ENCODE results near the gene MRPS6. TPM values are rescaled to one million over a fixed set of nuclear protein-coding genes. Genes with fewer than 3 reads are reported as not detected.

MRPS6 gene
- total RNA-seq, 1 experiment from 2014 or later: 109 TPM

DNA sequence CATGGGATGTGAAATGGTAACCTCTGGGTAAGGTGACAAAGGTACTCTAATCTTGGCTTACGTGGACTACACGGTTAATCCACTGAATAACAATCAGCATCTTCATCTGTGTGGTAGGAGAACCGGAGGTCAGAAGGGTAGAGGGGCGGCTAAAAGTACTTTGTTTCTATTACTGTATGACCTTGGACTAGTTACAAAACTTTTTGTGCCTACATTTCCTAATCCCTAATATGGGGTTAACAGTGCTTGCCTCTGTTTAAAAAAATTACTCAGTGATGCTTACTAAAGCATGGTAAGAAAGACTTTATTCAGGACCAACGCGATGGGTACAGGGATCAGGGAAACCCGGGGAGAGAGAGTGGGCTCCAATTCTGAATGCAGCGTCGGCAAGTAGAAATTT is 1.7 kb upstream of the MRPS6 start:
- ATAC-seq (no peak), DNase-seq (ENCODE audit: low read depth, low spot score) (no peak)
- H3K4me3 ChIP-seq (ENCODE audit: low read depth in 2 of 2, low read length in 2 of 2): no peak overlapping the region
- peaks cover 3% of the 10 kb centered on the region for H3K36me3 ChIP-seq (ENCODE audit: control insufficient read depth, insufficient read depth, low read length)
- in situ Hi-C loops (cut with HindIII; ENCODE audit: low pct_unique_long_range_greater_than_20kb, low sequenced_read_pairs) (no loop called here), intact Hi-C loops (cut with micrococcal nuclease; ENCODE audit: unreplicated experiment) (loop anchor here (10.0 kb wide), 1 partner anchor 127 kb away; no protein-coding TSS in a partner anchor)
- TF ChIP-seq POLR2AphosphoS5 (IDR thresholded peaks at IDR 0.05; ENCODE audit: low read depth, low read length) (no peak), SIN3A (IDR thresholded peaks at IDR 0.05; ENCODE audit: borderline replicate concordance, insufficient read depth, low read depth, low read length) (no peak), TCF7L2 (IDR thresholded peaks at IDR 0.05; ENCODE audit: low read depth, low read length) (no peak)
- TF ChIP-seq, protein P1, sequence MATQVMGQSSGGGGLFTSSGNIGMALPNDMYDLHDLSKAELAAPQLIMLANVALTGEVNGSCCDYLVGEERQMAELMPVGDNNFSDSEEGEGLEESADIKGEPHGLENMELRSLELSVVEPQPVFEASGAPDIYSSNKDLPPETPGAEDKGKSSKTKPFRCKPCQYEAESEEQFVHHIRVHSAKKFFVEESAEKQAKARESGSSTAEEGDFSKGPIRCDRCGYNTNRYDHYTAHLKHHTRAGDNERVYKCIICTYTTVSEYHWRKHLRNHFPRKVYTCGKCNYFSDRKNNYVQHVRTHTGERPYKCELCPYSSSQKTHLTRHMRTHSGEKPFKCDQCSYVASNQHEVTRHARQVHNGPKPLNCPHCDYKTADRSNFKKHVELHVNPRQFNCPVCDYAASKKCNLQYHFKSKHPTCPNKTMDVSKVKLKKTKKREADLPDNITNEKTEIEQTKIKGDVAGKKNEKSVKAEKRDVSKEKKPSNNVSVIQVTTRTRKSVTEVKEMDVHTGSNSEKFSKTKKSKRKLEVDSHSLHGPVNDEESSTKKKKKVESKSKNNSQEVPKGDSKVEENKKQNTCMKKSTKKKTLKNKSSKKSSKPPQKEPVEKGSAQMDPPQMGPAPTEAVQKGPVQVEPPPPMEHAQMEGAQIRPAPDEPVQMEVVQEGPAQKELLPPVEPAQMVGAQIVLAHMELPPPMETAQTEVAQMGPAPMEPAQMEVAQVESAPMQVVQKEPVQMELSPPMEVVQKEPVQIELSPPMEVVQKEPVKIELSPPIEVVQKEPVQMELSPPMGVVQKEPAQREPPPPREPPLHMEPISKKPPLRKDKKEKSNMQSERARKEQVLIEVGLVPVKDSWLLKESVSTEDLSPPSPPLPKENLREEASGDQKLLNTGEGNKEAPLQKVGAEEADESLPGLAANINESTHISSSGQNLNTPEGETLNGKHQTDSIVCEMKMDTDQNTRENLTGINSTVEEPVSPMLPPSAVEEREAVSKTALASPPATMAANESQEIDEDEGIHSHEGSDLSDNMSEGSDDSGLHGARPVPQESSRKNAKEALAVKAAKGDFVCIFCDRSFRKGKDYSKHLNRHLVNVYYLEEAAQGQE (IDR thresholded peaks at IDR 0.05; ENCODE audit: insufficient read depth in 1 of 2, low read depth in 2 of 2, low read length in 1 of 2): no peak
- TF ChIP-seq, protein P2, sequence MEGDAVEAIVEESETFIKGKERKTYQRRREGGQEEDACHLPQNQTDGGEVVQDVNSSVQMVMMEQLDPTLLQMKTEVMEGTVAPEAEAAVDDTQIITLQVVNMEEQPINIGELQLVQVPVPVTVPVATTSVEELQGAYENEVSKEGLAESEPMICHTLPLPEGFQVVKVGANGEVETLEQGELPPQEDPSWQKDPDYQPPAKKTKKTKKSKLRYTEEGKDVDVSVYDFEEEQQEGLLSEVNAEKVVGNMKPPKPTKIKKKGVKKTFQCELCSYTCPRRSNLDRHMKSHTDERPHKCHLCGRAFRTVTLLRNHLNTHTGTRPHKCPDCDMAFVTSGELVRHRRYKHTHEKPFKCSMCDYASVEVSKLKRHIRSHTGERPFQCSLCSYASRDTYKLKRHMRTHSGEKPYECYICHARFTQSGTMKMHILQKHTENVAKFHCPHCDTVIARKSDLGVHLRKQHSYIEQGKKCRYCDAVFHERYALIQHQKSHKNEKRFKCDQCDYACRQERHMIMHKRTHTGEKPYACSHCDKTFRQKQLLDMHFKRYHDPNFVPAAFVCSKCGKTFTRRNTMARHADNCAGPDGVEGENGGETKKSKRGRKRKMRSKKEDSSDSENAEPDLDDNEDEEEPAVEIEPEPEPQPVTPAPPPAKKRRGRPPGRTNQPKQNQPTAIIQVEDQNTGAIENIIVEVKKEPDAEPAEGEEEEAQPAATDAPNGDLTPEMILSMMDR (IDR thresholded peaks at IDR 0.05): no peak
- peaks cover 11% of the 10 kb centered on the region for H3K4me1 ChIP-seq (ENCODE audit: control insufficient read depth, insufficient read depth, low read length)
- ChIA-PET POLR2A (no interaction called here), CTCF (no interaction called here)
- no peaks in the 10 kb centered on the region for H3K27me3 ChIP-seq (ENCODE audit: control insufficient read depth, insufficient read depth, low read length)
- H3K27ac ChIP-seq (ENCODE audit: low read length): peak overlapping the region; percentile 31; the same call in 1 of the 2 replicates
- BruUV-seq (replicated peaks): no TSS peak
- H3K9me3 ChIP-seq (ENCODE audit: control insufficient read depth, insufficient read depth, low read depth, low read length): no peaks in the 10 kb centered on the region

DNA sequence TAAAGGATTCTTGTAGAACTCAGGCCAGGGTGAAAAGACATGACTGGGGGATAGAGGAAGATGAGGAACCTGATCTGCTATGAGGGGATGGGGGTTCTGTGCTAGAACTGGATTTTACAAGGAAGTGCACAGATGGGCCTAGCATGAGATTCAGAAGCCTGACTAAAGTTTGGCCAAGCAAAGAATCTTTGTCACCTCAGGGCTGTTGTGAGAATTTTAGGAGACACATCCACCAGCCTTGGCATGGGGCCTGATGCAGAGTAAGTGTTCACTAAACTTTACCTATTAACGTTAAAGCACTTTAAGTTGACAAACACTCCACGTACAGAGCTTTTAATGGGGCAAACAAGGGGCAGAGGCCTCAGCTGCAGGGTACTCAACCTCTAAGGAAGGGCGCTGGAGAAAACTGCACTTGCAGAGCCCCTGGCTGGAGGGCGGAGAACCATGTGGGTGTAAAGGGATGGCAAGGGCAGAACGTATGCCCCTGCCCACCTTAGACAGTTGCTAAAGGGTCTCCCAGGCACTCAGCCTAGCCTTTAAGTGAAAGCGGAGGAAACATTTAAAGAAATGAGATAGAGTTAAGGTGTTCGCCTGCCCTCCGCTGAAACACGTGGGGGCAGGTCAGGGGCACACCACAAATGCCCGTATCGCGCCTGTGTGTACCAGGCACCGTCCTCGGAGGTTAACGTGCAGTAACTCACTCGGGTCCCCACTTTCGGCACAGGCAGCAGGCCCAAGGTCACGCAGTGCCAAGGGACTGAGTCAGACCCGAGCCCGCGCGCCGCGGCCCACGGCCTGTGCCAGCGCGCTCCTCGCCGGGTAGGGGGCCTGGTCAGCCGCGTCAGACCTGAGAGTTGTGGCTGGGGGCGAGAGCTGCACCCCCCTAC is 990 bp upstream of the MRPS6 start:
- no peak for TF ChIP-seq POLR2AphosphoS5 (IDR thresholded peaks at IDR 0.05; ENCODE audit: low read depth, low read length)
- TF ChIP-seq, protein P2 (IDR thresholded peaks at IDR 0.05): no peak
- no peak for TF ChIP-seq TCF7L2 (IDR thresholded peaks at IDR 0.05; ENCODE audit: low read depth, low read length)
- TF ChIP-seq, protein P1 (IDR thresholded peaks at IDR 0.05; ENCODE audit: insufficient read depth in 1 of 2, low read depth in 2 of 2, low read length in 1 of 2): no peak
- TF ChIP-seq SIN3A (IDR thresholded peaks at IDR 0.05; ENCODE audit: borderline replicate concordance, insufficient read depth, low read depth, low read length): no peak
- Histone ChIP-seq H3K27me3 (ENCODE audit: control insufficient read depth, insufficient read depth, low read length) (no peaks in the 10 kb centered on the region), H3K27ac (ENCODE audit: low read length) (peak overlapping the region; percentile 79), H3K4me1 (ENCODE audit: control insufficient read depth, insufficient read depth, low read length) (peaks cover 17% of the 10 kb centered on the region), H3K9me3 (ENCODE audit: control insufficient read depth, insufficient read depth, low read depth, low read length) (no peaks in the 10 kb centered on the region), H3K36me3 (ENCODE audit: control insufficient read depth, insufficient read depth, low read length) (peaks cover 3% of the 10 kb centered on the region), H3K4me3 (ENCODE audit: low read depth in 2 of 2, low read length in 2 of 2) (peak overlapping the region; percentile 45 to 51)
- ChIA-PET CTCF (no interaction called here), POLR2A (no interaction called here)
- ATAC-seq (peak; percentile 50), DNase-seq (ENCODE audit: low read depth, low spot score) (no peak)
- intact Hi-C loops (cut with micrococcal nuclease; ENCODE audit: unreplicated experiment) (loop anchor here (10.0 kb wide), 1 partner anchor 128 kb away; no protein-coding TSS in a partner anchor), in situ Hi-C loops (cut with HindIII; ENCODE audit: low pct_unique_long_range_greater_than_20kb, low sequenced_read_pairs) (no loop called here)
- no TSS peak for BruUV-seq (replicated peaks)
